K562 (cell line): ENCODE results near the gene ZFPM1.

ENCODE experiments used
- CTCF ChIP-seq, 3 experiments: IDR thresholded peaks in 2 of 3; conservative IDR thresholded peaks in 1 of 3; 2 replicates each; pipeline ENCODE4 v1.5.1; 2011 to 2012; ENCODE audit warnings: low read length in 3 of 3, mild to moderate bottlenecking in 3 of 3, control low read depth in 2 of 3, improper control_type of control experiment in 1 of 3, inconsistent platforms in 1 of 3, low read depth in 1 of 3, mixed read lengths in 1 of 3, moderate library complexity in 1 of 3; ENCODE audit not compliant: insufficient read depth in 2 of 3
- FOXJ3 ChIP-seq: sonication (generic); formaldehyde crosslinking; IDR thresholded peaks from 2 replicates; pipeline ENCODE4 v1.4.0; 2020; ENCODE audit warnings: mild to moderate bottlenecking, missing genetic modification reagents
- TBP ChIP-seq: optimal IDR thresholded peaks from 2 replicates; pipeline ENCODE3; 2011; ENCODE audit warnings: low read depth, low read length, improper control_type of control experiment
- TEAD4 ChIP-seq, 2 experiments: sonication (generic) in 1 of 2; formaldehyde crosslinking in 1 of 2; IDR thresholded peaks; 2 replicates each; pipeline versions ENCODE4 v1.6.1 to v1.8.0; 2012 to 2022; ENCODE audit warnings: borderline replicate concordance in 1 of 2, inconsistent platforms in 1 of 2, low read length in 1 of 2, mild to moderate bottlenecking in 1 of 2, missing genetic modification reagents in 1 of 2

DNA sequence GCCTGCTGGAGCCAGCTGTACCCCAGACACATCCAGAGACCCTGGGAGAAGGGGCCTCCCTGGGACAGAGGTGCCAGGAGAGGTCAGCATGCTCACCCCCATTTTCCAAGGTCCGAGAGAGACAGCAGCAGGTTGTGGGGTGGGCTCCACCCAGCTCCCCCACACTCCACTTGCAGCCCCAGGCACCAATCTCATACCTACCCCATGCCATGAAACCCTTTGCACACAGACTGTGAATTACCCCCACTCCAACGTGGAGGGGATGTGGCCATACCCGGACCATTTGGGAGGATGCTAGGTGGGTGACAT lies 34.0 kb downstream of the ZFPM1 start:
- TF ChIP-seq CTCF (IDR thresholded peaks at IDR 0.05 in 2 of 3, conservative IDR thresholded peaks at IDR 0.05 in 1 of 3; ENCODE audit: insufficient read depth in 2 of 3, low read depth in 1 of 3, low read length in 3 of 3), result no peak
- TF ChIP-seq TBP, result no peak
- no peak for TF ChIP-seq FOXJ3
- TF ChIP-seq TEAD4 (IDR thresholded peaks at IDR 0.05; ENCODE audit: low read length), result no peak
- TF ChIP-seq TEAD4 (CRISPR knock-in tag; IDR thresholded peaks at IDR 0.05; ENCODE audit: borderline replicate concordance), result no peak
